ENCODE data around the gene HTRA3.

The HTRA3 gene

DNA sequence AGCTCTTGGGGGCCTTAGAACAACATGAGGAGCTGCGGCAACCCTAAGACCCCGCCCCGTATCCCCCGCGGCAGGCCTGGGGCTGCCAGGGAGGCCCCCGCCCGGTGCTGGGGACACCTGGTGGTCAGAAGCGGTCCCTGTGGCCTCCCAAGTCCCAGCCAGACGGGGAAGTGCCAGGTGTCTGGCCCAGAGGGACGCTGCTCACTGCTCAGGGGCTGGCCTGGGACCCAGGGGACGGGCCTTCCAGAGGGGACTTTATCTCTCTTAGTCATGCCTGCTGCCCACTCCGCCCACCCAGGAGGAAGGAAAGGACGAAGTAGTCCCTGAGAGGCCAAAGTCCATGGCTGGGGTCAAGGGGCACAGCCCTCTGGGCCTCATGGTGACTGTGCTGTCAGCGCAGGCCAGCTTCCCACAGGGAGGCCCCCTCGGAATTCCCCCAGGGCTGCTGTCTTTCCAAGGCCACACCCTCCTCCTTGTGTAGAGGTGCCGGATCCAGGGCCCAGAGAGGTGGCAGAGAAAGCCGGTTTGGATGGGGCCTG is 31.0 kb upstream of the HTRA3 start:
- no peak overlapping the region for H3K9ac ChIP-seq (ENCODE audit: low read depth, low read length)
- no peaks in the 10 kb centered on the region; the same call in 1 of the 2 replicates for H3K4me1 ChIP-seq (ENCODE audit: insufficient read depth, low read length)
- H3K36me3 ChIP-seq (ENCODE audit: insufficient read depth, low read length): no peaks in the 10 kb centered on the region
- H3K9me3 ChIP-seq (ENCODE audit: control insufficient read depth, insufficient read depth, low read length): no peaks in the 10 kb centered on the region

DNA sequence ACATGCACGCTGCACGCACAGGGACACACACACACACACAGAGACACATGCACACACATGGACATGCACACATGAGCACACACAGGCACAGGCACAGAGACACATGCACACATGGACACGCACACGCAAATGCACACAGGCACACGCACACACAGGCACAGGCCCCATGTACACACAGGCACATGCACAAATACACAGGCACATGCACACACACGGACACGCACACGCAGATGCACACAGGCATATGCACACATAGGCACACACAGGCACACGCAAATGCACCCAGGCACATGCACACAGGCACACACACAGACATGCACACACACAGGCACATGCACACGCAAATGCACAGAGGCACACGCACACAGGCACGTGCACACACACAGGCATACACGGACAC is 30.3 kb upstream of the HTRA3 start:
- Histone ChIP-seq H3K9me3 (ENCODE audit: control insufficient read depth, insufficient read depth, low read length) (no peaks in the 10 kb centered on the region), H3K9ac (ENCODE audit: low read depth, low read length) (no peak overlapping the region), H3K36me3 (ENCODE audit: insufficient read depth, low read length) (no peaks in the 10 kb centered on the region), H3K4me1 (ENCODE audit: insufficient read depth, low read length) (no peaks in the 10 kb centered on the region; the same call in 1 of the 2 replicates)

DNA sequence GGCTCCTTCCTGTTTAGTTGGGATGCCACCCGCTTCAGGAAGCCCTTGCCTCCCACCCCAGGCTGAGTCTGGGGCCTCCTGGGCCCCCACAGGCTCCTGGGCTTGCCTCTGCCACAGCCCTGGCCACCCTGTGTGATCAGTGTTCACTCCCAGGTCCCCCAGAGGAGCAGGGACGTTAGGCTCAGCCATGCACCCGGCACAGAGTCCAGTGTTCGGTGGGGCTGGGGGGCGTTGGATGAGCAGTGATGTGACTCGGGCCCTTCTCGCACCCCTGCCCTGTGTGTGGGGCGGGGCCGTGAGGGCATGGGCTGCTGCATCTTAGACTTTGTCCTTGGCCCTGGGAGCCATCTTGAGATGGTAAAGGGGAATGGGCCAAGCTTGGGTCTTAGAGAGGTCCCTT is 29.9 kb upstream of the HTRA3 start:
- Histone ChIP-seq H3K4me1 (ENCODE audit: insufficient read depth, low read length) (no peaks in the 10 kb centered on the region; the same call in 1 of the 2 replicates), H3K9me3 (ENCODE audit: control insufficient read depth, insufficient read depth, low read length) (no peaks in the 10 kb centered on the region), H3K36me3 (ENCODE audit: insufficient read depth, low read length) (no peaks in the 10 kb centered on the region), H3K9ac (ENCODE audit: low read depth, low read length) (no peak overlapping the region)

DNA sequence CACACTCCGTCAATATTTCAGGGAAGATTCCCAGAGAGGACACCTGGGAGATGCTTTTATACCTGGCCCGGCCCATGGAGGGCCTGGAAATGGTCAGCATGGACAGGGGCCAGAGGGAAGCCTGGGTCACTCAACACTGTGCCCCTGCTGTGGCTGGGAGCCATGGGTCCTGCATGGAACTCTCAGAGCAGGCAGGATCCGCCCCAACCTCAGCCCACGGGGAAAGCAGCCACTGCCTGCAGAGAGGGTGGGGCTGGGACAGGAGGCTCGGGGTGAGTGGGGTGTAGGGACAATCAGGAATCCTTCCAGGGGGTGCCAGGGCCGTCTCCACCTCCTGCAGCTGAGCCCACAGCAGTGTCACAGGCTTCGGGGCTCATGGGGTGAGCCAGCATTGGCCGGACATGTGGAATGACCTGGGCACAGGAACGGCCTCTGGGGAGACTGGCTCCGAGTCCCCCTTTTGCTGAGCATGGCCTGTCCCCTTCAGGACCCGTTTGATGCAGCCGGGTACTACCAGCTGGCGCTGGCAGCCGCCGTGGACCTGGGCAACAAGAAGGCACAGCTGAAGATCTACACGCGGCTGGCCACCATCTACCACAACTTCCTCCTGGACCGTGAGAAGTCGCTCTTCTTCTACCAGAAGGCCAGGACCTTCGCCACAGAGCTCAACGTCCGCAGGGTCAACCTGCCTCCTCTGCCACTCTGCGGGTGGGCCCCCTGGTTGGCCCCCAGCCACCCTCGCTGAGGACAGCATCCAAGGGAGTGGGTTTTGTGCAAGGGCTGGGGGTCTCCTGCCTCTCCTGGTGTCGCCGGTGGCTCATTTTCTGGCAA is 29.1 kb upstream of the HTRA3 start:
- Histone ChIP-seq H3K36me3 (ENCODE audit: insufficient read depth, low read length) (no peaks in the 10 kb centered on the region), H3K9me3 (ENCODE audit: control insufficient read depth, insufficient read depth, low read length) (no peaks in the 10 kb centered on the region), H3K9ac (ENCODE audit: low read depth, low read length) (no peak overlapping the region), H3K4me1 (ENCODE audit: insufficient read depth, low read length) (no peaks in the 10 kb centered on the region; the same call in 1 of the 2 replicates)

DNA sequence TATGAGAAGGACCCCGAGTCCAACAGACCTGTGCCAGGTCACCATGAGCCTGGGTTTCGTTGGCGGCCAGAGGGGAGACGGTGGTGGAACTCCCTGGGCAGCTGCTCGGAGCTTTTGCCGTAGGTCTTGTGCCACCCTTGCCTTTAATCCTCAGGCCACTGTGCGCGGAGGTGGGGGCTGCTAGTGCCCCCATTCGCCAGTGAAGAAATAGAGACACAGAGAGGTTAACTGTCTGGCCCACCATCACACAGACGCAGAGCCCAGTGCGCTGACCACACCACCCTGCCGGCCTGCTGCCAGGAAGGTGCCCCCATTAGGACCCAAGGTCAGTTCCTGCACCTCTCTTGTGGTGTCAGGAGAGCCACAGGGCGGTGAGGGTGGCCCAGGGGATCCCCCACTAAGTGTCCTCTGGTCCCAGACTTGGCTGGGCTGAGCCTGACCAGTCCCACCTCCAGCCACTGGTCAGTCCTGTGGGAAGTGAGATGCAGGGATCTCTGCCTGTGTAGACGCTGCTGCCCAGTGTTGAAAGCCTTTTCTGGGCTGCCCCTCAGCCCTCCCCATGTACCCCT is 28.3 kb upstream of the HTRA3 start:
- no peaks in the 10 kb centered on the region for H3K36me3 ChIP-seq (ENCODE audit: insufficient read depth, low read length)
- no peaks in the 10 kb centered on the region; the same call in 1 of the 2 replicates for H3K4me1 ChIP-seq (ENCODE audit: insufficient read depth, low read length)
- H3K9ac ChIP-seq (ENCODE audit: low read depth, low read length): no peak overlapping the region
- H3K9me3 ChIP-seq (ENCODE audit: control insufficient read depth, insufficient read depth, low read length): no peaks in the 10 kb centered on the region

DNA sequence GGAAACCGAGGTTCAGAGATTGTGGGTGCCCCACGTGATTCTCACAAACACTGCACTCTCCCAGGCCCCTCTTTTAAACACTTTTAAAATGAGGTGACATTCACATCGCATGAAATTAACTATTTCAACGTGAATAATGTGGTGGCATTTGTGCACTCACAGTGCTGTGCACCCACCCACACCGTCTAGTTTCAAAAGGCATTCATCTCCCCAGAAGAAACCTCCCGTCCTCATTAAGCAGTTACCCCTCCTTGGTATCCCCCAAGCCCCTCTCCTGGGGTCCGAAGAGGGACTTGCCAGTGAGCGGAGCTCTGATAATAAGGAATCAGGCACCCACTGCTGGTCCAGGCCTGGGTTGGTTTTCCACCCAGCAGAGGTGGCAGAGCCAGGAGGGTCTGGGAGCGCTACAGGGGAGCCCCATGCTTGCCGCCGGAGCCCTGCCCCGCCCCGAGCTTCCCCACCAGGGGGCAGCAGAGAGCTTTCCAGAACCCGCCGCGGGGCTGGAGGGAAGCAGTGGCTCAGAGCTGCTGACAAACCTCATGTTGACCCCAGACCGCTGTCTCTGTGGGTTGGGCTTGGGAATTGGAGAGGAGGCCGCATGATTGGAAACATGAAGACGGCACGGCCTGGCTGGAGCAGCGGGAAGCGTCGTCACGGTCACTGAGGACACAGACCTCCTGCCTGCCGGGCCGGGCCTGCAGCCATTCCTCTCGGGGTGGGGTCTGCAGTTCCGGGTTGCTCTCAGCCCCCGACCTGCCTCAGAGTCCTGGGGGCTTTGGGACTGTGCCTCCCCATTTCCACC is 27.5 kb upstream of the HTRA3 start:
- Histone ChIP-seq H3K36me3 (ENCODE audit: insufficient read depth, low read length) (no peaks in the 10 kb centered on the region), H3K9ac (ENCODE audit: low read depth, low read length) (no peak overlapping the region)

DNA sequence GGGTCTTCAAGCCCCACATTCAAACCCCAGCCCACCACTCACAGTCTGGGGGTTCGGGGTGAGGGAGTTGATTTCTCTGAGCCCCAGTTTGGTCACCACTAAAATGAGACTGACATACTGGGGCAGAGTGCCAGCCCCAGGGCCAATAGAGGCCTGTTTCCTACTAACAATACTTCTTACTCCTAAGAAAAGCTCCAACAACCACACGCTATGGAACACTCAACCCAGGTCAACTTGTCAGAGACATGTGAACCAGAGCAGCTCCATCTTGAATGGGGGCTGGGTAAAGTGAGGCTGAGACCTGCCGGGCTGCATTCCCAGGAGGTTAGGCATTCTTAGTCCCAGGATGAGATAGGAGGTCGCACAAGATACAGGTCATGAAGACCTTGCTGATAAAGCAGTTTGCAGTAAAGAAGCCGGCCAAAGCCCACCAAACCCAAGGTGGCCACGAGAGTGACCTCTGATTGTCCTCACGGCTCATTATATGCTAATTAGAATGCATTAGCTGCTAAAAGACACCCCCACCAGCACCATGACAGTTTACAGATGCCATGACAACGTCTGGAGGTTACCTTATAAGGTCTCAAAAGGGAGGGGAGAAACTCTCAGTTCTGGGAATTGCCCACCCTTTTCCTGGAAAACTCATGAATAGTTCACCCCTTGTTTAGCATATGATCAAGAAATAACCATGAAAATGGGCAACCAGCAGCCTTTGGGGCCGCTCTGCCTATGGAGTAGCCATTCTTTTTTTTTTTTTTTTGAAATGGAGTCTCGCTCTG is 26.6 kb upstream of the HTRA3 start:
- Histone ChIP-seq H3K4me1 (ENCODE audit: insufficient read depth, low read length) (no peaks in the 10 kb centered on the region; the same call in 1 of the 2 replicates), H3K9me3 (ENCODE audit: control insufficient read depth, insufficient read depth, low read length) (no peaks in the 10 kb centered on the region), H3K9ac (ENCODE audit: low read depth, low read length) (no peak overlapping the region), H3K36me3 (ENCODE audit: insufficient read depth, low read length) (no peaks in the 10 kb centered on the region)

More for the DNA sequence above, 27.5 kb upstream of the HTRA3 start:
- H3K4me1 ChIP-seq (ENCODE audit: insufficient read depth, low read length): no peaks in the 10 kb centered on the region; the same call in 1 of the 2 replicates
- no peaks in the 10 kb centered on the region for H3K9me3 ChIP-seq (ENCODE audit: control insufficient read depth, insufficient read depth, low read length)

DNA sequence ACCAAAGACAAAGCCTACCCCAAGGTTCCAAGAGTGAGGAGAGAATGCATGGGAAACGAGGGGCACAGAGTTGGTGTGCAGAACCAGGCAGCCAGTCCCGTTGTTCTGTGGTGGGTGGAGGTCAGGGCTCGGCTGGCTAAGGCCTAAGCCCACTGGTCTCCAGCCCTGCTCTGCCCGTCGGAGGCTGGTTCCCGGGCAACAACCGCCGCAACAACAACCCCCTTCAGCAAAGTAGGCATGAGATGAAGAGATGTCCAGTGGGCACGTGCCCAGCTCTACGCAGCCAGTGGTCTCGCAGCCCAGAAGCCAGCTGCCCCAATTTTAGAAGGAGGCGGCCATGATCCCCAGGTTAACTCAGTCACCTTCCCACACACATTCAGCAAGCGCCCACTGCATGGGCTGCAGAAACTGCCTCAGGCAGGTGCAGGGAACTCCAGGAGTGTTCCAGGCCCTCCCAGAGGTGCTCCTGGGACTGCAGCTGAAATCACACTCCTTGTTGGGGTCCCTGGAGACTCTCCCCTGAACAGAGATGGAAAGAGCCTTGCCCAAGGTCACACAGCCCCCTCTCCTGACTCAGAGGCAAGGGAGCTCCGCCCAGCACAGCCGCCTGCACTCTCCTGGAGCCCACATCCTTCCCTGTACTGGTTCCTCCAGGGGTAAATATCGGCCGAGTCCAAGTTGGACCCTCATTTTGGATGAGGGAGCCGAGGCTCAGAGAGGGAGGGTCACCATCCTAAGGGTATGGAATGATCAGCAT is 25.4 kb upstream of the HTRA3 start:
- no peaks in the 10 kb centered on the region for H3K9me3 ChIP-seq (ENCODE audit: control insufficient read depth, insufficient read depth, low read length)
- no peaks in the 10 kb centered on the region for H3K4me1 ChIP-seq (ENCODE audit: insufficient read depth, low read length)
- H3K9ac ChIP-seq (ENCODE audit: low read depth, low read length): no peak overlapping the region
- H3K36me3 ChIP-seq (ENCODE audit: insufficient read depth, low read length): no peaks in the 10 kb centered on the region

DNA sequence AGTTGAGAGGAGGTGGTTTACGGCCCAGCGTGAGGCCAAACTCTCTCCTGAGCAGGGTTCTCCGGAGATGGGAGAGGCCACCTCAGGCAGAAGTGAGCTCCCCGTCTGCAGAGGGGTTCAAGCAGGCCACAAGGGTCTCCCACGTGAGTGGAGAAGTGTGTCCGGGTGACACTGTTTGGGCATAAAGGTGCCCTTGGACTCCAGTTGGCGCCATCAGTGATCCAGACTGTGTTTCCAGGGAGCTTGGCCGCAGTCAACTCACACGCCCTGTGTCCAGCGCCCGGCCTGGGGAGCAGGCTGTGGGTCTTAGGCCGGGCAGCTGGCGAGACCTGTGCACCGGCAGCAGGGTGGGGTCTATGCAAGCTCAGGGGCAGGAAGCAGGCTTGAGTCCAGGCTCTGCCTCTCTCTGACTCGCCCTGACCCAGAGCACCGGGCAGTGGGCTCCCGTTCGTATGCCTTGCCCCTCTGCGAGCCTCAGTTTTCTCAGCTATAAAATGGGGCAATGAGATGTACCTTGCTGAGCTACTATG is 24.6 kb upstream of the HTRA3 start:
- Histone ChIP-seq H3K36me3 (ENCODE audit: insufficient read depth, low read length) (no peaks in the 10 kb centered on the region), H3K9ac (ENCODE audit: low read depth, low read length) (no peak overlapping the region), H3K9me3 (ENCODE audit: control insufficient read depth, insufficient read depth, low read length) (no peaks in the 10 kb centered on the region), H3K4me1 (ENCODE audit: insufficient read depth, low read length) (no peaks in the 10 kb centered on the region)

DNA sequence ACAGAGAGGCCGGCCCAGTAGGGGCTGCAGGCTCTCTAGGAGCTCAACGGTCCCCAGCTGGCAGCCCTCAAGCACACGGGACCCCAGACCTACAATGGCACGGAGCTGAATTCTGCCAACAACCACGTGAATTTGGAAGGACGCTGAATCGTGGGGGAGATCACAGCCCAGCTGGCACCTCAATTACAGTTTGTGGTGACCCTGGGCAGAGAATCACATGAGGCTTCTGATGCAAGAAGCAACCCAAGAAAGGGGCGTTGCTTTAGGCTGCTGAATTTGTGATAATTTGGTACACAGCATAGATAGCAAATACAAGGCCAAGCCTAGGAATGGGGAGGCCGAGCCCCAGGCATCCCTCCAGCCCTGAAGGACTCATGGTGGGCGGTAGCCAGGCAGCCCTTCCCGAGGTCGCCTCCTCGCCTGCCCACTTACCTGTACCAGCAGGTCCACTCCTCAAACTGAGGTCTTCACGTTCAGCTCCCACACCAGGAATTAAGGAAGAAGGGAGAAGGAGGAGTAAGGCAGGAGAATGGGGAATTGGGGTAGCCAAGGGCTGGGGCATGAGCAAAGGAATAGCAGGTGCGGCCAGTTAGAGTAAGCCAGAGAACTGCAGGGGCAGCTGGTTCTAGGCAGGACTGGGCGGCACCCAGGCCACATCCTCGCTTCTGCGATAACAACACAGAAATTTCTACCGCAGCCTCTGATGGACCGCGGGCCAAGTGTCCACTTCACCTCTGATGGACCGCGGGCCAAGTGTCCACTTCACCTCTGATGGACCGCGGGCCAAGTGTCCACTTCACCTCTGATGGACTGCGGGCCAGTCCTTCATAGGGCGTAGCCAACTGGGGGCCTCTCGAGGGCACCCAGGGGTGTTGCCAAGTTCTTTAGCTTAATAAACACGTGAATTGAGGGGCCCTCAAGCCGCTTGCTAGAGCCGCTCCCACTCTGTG is 23.4 kb upstream of the HTRA3 start:
- Histone ChIP-seq H3K9ac (ENCODE audit: low read depth, low read length) (no peak overlapping the region), H3K4me1 (ENCODE audit: insufficient read depth, low read length) (no peaks in the 10 kb centered on the region), H3K9me3 (ENCODE audit: control insufficient read depth, insufficient read depth, low read length) (no peaks in the 10 kb centered on the region), H3K36me3 (ENCODE audit: insufficient read depth, low read length) (no peaks in the 10 kb centered on the region)

DNA sequence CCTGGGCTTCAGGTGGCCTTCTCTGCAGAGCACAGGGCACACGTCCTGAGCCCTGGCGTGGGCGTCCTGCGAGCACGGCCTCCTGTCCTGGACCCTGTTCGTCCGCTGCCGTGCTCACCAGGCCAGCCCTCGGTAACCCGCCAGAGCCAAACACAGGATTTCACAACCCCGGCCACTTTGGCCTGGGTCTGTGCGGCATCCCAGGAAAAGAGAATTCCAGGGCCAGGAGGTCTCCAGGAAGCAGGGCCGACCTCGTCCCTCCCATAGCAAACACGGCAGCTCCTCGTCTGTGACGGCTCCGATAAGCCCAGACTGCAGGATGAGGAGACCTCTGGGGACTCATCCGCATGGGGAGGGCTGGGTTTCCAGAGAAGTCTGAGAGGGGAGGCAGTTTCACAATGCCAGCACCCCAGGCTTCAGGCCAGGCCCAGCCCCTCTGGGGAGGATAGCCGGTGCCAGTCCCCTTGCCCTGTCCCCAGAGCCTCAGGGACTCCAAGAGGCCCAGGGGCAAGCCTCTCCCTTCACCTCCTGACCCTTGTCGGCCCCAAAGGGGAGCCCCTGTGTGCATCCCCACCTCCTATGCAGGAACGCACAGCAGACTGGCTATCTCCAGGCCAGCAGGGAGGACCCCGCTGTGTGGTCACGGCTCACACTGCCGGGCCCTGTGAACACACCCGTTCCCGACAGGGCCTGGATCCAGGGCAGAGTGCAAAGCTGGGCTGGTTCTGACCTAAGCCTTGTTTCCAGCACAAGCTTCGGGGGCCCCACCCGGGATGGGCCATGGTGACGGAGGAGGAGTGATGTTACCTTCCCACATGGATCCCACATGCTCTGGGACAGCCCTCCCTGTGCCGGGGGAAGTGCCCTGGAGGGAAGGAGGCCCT is 22.3 kb upstream of the HTRA3 start:
- Histone ChIP-seq H3K36me3 (ENCODE audit: insufficient read depth, low read length) (no peaks in the 10 kb centered on the region), H3K9me3 (ENCODE audit: control insufficient read depth, insufficient read depth, low read length) (no peaks in the 10 kb centered on the region), H3K4me1 (ENCODE audit: insufficient read depth, low read length) (no peaks in the 10 kb centered on the region), H3K9ac (ENCODE audit: low read depth, low read length) (no peak overlapping the region)

DNA sequence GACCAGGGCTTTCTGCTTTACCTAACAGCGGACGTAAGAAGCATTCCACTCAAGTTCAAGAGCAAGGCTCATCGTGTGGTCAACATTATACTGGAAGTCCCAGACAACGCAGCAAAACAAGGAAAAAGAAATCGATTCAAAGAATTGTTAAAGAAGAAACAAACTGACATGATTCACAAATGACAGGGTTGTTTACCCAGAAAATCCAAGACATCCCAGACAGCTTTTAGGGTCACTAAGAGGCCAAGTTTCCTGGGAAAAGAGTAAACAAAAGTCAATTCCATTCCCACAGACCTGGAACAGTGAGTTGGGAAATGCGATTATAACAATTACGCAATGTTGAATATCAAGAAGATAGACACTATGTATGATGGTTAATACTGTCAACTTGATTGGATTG is 21.5 kb upstream of the HTRA3 start:
- no peak overlapping the region for H3K9ac ChIP-seq (ENCODE audit: low read depth, low read length)
- H3K4me1 ChIP-seq (ENCODE audit: insufficient read depth, low read length): no peaks in the 10 kb centered on the region
- no peaks in the 10 kb centered on the region for H3K9me3 ChIP-seq (ENCODE audit: control insufficient read depth, insufficient read depth, low read length)
- H3K36me3 ChIP-seq (ENCODE audit: insufficient read depth, low read length): no peaks in the 10 kb centered on the region

Measured in ES-I3 (cell line).